Measurements from ENCODE around the gene STK32B.

STK32B gene

DNA sequence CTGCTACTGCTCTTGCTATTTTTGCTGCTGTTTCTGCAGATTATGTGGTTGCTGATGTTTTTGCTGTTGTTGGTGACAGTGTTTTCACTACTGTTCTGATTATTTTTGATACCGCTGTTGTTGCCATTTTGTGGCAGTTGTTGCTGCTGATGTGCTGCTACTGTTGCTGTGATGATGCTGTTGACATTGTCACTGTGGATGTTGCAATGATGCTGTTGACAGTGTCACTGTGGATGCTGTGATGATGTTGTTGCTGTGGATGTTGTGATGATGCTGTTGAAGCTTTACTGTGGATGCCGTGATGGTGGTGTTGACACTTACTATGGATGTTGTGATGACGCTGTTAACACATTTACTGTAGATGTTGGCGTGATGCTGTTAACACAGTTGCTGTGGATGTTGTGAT, 476.8 kb downstream of the STK32B start:
- no peak for DNase-seq (ENCODE audit: low read depth)
- TF ChIP-seq, protein P1, sequence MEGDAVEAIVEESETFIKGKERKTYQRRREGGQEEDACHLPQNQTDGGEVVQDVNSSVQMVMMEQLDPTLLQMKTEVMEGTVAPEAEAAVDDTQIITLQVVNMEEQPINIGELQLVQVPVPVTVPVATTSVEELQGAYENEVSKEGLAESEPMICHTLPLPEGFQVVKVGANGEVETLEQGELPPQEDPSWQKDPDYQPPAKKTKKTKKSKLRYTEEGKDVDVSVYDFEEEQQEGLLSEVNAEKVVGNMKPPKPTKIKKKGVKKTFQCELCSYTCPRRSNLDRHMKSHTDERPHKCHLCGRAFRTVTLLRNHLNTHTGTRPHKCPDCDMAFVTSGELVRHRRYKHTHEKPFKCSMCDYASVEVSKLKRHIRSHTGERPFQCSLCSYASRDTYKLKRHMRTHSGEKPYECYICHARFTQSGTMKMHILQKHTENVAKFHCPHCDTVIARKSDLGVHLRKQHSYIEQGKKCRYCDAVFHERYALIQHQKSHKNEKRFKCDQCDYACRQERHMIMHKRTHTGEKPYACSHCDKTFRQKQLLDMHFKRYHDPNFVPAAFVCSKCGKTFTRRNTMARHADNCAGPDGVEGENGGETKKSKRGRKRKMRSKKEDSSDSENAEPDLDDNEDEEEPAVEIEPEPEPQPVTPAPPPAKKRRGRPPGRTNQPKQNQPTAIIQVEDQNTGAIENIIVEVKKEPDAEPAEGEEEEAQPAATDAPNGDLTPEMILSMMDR (conservative IDR thresholded peaks at IDR 0.05; ENCODE audit: control insufficient read depth, insufficient read depth, low read depth, low read length) = no peak
- no peak overlapping the region for H3K4me3 ChIP-seq (ENCODE audit: control insufficient read depth, low read depth, low read length)

DNA sequence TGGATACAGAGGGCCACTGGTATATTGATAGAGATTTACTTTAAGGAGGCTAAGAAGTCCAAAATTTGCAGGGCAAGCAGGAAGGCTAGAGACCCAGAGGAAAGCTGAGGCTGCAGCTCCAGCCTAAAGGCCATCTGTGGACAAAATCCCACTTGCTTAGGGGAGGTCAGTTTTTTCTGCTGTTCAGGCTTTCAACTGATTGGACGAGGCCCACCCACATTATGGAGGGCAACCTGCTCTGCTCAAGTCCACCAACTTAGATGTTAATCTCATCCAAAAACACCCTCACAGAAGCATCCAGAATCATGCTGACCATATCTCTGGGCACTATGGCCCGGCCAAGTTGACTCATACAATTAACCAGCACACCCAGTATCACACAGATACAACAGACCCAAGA, 480.8 kb downstream of the STK32B start:
- DNase-seq (ENCODE audit: low read depth) = no peak
- TF ChIP-seq, protein P1 (conservative IDR thresholded peaks at IDR 0.05; ENCODE audit: control insufficient read depth, insufficient read depth, low read depth, low read length) = no peak
- no peak overlapping the region for H3K4me3 ChIP-seq (ENCODE audit: control insufficient read depth, low read depth, low read length)

DNA sequence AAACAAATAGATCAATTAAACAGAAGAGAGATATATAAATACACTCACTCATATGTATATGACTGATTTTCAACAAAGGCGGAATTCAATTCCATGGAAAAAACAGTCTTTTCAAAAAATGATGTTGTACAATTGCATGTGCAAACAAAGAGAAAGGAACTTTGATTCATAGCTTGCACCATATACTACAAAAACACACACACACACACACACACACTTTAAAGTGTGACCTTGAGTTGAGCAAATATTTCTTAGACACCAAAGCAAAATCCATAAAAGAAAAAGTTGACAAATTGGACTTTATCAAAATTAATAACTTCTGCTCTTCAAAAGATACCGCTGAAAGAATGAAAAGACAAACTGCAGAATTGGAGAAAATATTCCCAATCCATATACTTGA, 488.3 kb downstream of the STK32B start:
- TF ChIP-seq, protein P1 (conservative IDR thresholded peaks at IDR 0.05; ENCODE audit: control insufficient read depth, insufficient read depth, low read depth, low read length) = no peak
- DNase-seq (ENCODE audit: low read depth) = no peak
- H3K4me3 ChIP-seq (ENCODE audit: control insufficient read depth, low read depth, low read length) = no peak overlapping the region

DNA sequence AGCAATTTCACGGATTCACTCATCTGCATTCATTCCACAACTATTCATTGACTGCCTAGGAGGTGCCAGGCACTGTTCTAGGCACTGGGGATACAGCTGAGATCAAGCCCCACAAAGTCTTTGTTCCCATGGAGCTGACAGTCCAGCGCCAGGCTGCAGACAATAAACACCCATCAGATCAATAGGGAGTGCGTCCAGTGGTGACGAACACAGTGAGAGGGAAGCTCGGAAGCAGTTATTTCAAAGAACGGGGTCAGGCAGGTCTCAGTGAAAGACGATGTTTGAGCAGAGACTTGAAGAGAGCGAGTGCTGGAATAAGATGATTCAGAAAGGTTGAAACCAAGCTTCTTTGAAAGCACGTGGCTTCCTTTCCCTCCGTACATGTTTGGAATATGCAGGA, 489.9 kb downstream of the STK32B start:
- no peak for DNase-seq (ENCODE audit: low read depth)
- no peak overlapping the region for H3K4me3 ChIP-seq (ENCODE audit: control insufficient read depth, low read depth, low read length)

DNA sequence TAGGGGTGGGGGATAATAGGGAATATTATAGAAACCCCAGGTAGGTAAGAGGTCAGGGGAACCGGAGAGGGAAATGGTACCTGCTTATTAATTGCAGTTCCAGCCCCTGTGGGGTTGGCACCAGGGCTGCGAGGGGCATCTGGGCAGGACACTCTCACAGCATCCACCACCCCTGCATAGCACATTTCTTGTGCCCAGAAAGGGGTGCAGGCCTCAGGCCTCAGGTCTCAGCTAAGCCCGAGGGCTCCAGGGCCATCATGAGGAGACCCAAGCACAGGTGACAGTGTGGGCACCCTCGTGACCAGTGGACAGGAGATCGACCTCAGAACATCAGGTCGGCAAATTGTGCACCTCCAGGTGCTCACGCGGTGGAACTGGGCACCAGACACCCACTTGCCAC, 492.4 kb downstream of the STK32B start:
- no peak for DNase-seq (ENCODE audit: low read depth)
- H3K4me3 ChIP-seq (ENCODE audit: control insufficient read depth, low read depth, low read length) = no peak overlapping the region
- TF ChIP-seq, protein P1 (conservative IDR thresholded peaks at IDR 0.05; ENCODE audit: control insufficient read depth, insufficient read depth, low read depth, low read length) = no peak

More for the DNA sequence above, 489.9 kb downstream of the STK32B start:
- TF ChIP-seq, protein P1 (conservative IDR thresholded peaks at IDR 0.05; ENCODE audit: control insufficient read depth, insufficient read depth, low read depth, low read length) = no peak

DNA sequence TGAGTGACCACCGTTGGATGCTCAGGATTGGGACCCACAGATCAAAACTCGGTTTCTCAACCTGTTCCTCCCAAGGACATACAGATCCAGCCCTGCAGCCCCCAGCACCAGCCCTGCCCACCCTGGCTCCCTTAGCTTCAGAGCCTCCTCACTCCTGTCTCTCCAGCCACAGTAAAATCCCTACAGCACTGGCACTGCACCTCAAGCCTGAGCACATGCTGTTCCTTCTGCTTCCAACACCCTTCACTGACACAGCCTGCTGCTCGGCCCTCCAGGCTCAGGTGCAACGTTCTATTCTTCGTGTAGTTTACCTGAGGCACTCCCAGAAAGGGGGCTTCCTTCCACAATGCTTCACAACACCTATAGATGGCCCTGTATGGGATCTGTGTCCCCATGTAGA, 493.5 kb downstream of the STK32B start:
- no peak overlapping the region for H3K4me3 ChIP-seq (ENCODE audit: control insufficient read depth, low read depth, low read length)
- TF ChIP-seq, protein P1 (conservative IDR thresholded peaks at IDR 0.05; ENCODE audit: control insufficient read depth, insufficient read depth, low read depth, low read length) = no peak
- DNase-seq (ENCODE audit: low read depth) = no peak

DNA sequence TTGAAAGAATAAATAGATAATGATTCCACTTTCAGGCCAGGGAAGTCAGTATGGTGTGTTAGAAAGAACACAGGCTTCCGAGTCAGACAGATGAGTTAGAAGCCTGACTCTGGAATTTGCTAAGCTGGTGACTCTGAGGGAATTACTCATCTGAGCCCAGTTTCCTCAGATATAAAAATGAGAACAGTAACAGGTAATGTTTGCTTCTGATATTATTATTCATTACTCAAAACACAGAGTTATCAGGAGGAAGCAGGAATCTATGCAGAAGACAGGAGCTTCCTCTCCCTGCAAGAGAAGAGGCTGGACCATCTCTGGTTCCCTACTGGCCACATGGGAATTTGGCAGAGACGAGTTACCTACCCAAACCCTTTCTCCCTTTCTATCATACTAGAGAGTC, 494.0 kb downstream of the STK32B start:
- TF ChIP-seq, protein P1 (conservative IDR thresholded peaks at IDR 0.05; ENCODE audit: control insufficient read depth, insufficient read depth, low read depth, low read length) = no peak
- H3K4me3 ChIP-seq (ENCODE audit: control insufficient read depth, low read depth, low read length) = no peak overlapping the region
- no peak for DNase-seq (ENCODE audit: low read depth)

Measured in fibroblast of mammary gland (primary cell).